Spleen (tissue), 3 donors: ENCODE results near the gene SFTPB.

Experiments
- POLR2A ChIP-seq, 3 donors: fragments of 450-650 bp; IDR thresholded peaks; one replicate each; pipeline ENCODE4 v1.5.1; 2017; ENCODE audit warnings: antibody characterized with exemption in 3 of 3, mild to moderate bottlenecking in 1 of 3
- POLR2AphosphoS5 ChIP-seq, 3 donors: sonication (generic); formaldehyde crosslinking; IDR thresholded peaks; one replicate each; pipeline ENCODE4 v1.5.1; 2017; ENCODE audit warnings: antibody characterized with exemption in 3 of 3

- no peak for TF ChIP-seq POLR2A (IDR thresholded peaks at IDR 0.05)
- TF ChIP-seq POLR2AphosphoS5 (IDR thresholded peaks at IDR 0.05), result peak in 1 of 3 donors; percentile 89
These were observed 37.7 kb upstream of the SFTPB start for GRCh38 chr2:85705680-85706039.
